GM21717 (cell line): ENCODE results near the gene COX7C.
A peak's percentile ranks its signal among the peaks of the same experiment; 100 is the strongest.
"Not testable (repeated sequence)": the region's sequence is repeated elsewhere in the genome, so short reads cannot be mapped to it uniquely, and the experiment has no call there.

Source experiments
- ATAC-seq: cut with Tn5 transposase; IDR thresholded peaks from one replicate; pipeline ENCODE4 v1.9.1; 2021; ENCODE audit warnings: mild to moderate bottlenecking, moderate library complexity; ENCODE audit not compliant: unreplicated experiment

Gene COX7C, protein sequence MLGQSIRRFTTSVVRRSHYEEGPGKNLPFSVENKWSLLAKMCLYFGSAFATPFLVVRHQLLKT

DNA sequence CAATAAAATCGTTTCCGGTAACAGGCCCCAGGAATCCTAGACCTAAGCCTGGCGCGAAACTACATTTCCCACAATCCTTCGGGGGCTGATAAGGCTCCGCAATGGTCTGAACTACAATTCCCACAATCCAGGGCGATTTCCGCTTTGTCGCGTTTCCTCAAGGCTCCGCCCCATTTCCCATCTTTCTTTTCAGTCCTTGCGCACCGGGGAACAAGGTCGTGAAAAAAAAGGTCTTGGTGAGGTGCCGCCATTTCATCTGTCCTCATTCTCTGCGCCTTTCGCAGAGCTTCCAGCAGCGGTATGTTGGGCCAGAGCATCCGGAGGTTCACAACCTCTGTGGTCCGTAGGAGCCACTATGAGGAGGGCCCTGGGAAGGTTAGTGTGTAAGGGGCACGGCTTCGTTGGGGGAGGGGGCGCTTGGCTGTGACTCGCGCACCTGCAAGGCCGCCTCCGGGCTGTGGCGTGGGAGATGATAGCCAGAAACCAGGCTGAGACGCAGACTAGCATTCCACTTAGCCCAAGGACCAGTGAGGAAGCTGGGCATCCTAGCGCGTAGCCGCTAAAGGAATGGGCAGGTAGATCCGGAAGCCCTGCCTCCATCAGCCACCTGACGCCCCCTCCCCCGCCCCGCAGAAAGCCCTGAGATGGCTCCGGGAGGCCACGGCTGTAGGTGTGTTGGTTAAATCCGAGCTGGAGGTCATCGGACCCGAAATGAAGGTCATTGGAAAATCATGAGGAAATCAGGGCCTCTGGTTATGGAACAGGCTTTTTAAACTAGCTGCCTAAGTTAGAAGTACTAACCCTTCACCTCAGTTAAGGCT, at the start of gene COX7C:
COX7C (plus strand) TSS at position 186 of the 821 bp plus-strand sequence; CDS start at position 301, 115 bp downstream.
- ATAC-seq, result peak; percentile 99

DNA sequence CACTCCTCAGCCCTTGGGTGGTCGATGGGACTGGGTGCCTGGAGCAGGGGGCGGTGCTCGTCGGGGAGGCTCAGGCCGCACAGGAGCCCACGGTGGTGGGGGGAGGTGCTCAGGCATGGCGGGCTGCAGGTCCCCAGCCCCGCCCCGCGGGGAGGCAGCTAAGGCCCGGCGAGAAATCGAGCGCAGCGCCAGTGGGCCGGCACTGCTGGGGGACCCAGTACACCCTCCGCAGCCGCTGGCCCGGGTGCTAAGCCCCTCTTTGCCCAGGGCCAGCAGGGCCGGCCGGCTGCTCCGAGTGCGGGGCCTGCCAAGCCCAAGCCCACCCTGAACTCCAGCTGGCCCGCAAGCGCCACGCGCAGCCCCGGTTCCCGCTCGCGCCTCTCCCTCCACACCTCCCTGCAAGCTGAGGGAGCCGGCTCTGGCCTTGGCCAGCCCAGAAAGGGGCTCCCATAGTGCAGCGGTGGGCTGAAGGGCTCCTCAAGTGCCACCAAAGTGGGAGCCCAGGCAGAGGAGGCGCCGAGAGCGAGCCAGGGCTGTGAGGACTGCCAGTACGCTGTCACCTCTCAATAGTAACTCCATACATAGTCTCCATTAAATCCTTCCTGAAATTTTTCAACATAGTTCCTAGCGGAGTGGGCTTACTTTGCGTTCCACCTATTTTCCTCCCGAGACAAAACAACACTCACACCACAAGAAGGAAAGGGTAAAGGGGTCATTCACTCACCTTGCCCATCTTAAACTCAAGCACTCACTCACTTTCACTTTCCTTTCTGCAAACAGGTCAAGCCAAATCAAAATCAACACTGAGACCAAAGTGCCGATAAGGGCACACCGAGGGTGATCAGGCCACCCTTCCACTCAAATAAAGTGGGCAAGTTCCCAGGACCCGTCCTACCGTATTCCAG, 48.0 kb upstream of the COX7C start:
- not testable (repeated sequence) for ATAC-seq

GRCh38 chr5:86570427-86571083, 47.2 kb upstream of the COX7C start:
- ATAC-seq, result no peak

- not testable (repeated sequence) for ATAC-seq
Observed at GRCh38 chr5:86571109-86571508, 46.6 kb upstream of the COX7C start.

DNA sequence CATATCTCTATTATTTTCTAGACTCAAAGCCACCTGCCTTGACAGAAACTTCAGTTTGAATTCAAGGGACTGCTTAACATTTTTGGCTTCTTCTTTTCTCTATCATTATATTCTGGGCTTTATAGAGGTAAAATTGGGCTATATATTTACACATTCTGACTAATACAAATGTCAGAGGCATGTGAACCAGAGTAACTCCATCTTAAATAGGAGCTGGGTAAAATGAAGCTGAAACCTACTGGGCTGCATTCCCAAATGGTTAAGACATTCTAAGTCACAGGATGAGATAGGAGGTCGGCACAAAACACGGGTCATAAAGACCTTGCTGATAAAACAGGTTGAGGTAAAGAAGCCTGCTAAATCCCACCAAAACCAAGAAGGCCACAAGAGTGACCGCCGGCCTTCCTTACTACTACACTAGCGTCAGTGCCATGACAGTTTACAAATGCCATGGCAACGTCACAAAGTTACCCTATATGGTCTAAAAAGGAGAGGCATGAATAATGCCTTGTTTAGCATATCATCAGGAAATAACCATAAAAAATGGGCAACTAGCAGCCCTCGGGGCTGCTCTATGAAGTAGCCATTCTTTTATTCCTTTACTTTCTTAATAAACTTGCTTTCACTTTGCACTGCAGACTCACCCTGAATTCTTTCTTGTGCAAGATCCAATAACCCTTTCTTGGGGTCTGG, 44.8 kb upstream of the COX7C start:
- ATAC-seq, result no peak

- no peak for ATAC-seq
Observed at GRCh38 chr5:86579502-86579901, 38.2 kb upstream of the COX7C start.

GRCh38 chr5:86596476-86596875, 21.3 kb upstream of the COX7C start:
- no peak for ATAC-seq

DNA sequence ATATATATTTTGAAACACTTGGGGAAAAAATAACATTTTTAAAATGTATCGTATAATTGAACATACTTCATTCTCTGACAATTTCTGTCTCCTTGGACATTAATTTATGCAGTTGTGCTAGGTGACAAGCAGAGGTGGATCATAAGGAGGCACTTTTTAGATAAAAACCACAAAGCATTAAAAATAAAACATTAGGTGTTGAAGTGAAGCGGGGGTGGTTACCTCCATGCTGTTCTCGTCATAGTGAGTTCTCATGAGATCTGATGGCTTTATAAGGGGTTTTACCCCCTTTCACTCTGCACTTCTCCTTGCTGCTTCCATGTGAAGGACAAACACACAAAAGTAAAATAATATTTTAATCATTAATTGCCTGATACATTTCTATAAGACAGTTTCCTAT, 11.9 kb upstream of the COX7C start:
- no peak for ATAC-seq

- no peak for ATAC-seq
Observed at GRCh38 chr5:86613455-86613854, 4.3 kb upstream of the COX7C start.

DNA sequence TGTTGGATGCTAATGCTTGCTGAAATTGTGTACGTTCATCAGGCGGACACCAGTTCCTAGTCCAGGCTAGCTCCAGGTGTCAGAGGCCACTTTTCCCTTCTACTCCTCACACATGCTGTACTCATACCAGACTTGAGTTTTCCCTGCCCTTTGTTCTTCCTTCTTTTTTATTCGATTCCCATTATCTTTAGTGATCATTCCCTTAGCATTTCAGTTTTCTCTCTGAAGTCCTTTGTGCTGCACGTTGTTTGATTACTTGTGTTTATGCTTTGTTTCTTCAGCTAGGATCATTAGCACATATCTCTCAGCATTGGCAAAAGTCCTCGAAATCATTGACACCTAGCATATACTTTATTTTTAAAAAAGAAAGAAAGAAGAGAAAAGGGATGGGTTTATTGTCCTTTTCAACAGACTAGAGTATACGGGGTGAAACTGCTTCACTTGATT, 409 bp upstream of the COX7C start:
- no peak for ATAC-seq

- no peak for ATAC-seq
Observed at GRCh38 chr5:86623785-86624483, 6.2 kb downstream of the COX7C start.

DNA sequence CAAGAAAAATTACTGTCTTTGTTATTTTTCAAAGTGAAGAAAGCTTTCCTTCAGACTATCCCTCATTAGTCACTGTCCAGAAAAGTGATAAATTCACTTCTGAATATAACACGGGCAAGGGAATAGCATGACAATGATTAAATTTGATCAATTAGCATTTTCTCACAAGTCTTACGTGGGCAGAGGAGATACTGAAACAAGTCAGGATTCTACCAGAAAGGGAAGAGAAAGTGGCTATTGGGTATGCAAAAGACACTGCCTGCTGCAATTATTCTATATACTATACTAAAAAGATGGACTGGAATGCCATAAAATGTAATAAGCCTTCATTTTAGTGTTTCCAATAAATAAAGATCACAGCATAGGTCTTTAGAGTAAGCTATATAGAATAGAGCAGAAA, 7.4 kb downstream of the COX7C start:
- peak; percentile 42 for ATAC-seq

- ATAC-seq, result no peak
Observed at GRCh38 chr5:86626149-86626548, 8.4 kb downstream of the COX7C start.

- ATAC-seq, result no peak
Observed at GRCh38 chr5:86631165-86631564, 13.4 kb downstream of the COX7C start.

- ATAC-seq, result no peak
Observed at GRCh38 chr5:86640998-86641397, 23.3 kb downstream of the COX7C start.

GRCh38 chr5:86644843-86645242, 27.1 kb downstream of the COX7C start:
- no peak for ATAC-seq

DNA sequence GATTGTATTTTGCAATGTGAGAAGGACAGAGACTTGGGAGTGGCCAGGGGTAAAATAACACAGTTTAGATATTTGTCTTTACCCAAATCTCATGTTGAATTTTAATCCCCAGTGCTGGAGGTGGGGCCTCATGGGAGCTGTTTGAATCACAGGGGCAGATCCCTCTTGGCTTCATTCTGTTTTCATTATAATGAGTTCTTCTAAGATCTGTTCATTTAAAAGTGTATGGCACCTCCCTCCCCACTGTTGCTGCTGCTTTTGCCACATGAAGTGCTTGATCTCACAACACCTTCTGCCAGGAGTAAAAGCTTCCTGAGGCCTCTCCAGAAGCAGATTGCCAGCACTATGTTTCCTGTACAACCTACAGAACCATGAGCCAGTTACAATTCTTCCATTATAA, 28.1 kb downstream of the COX7C start:
- ATAC-seq, result no peak

GRCh38 chr5:86646671-86647070, 28.9 kb downstream of the COX7C start:
- no peak for ATAC-seq

DNA sequence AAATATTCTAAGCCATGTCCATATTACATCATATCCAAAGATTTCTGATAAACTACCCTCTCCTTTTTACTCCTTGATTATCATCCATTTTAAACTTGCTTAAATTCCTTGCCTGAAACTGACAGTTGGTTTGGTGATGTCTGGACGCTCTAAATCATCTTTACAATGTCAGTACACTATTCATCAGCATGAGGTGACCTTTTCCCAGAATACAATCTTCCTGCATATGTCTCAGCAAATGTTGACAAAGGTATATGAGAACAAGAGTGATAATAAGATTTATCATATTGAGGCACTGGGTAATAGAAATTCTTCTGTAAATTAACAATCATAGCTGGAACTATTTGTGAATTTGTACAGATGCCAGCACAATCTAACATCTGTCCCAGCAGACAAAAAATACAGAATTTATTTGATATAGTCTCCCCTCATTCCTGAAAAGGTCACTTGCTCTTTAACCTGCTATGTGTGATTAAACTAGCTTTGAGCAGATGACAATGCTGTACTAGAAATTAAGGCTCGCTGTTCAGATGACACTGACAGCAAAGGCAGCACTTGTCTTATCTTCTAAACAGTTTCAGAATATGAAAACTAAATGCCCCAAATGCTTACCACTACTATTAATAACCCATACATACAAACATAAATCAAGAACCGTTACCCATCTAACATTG, 32.2 kb downstream of the COX7C start:
- no peak for ATAC-seq
